GM19468 (cell line): ENCODE data around the gene RAB5B.
"Not testable (repeated sequence)": the region's sequence is repeated elsewhere in the genome, so short reads cannot be mapped to it uniquely, and the experiment has no call there.

Experiments used
- ATAC-seq: cut with Tn5 transposase; IDR thresholded peaks from one replicate; pipeline ENCODE4 v1.9.1; 2021; ENCODE audit warnings: mild to moderate bottlenecking, moderate library complexity, moderate number of reproducible peaks; ENCODE audit not compliant: unreplicated experiment; ENCODE audit errors: extremely low read depth

Gene RAB5B

DNA sequence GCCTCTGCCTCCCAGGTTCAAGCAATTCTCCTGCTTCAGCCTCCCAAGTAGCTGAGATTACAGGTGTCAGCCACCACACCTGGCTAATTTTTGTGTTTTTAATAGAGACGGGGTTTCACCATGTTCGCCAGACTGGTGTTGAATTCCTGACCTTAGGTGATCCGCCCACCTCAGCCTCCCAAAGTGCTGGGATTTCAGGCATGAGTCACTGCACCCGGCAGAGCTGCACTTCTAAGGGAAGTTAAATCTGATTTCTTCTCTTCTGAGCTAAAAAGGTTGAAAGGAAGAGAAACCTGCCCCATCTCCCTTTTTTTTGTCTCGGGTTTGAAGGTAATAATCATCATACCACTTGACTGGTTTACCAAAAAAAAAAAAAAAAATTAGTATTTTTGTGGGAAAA, 8.0 kb downstream of the RAB5B start:
- ATAC-seq, result not testable (repeated sequence)

DNA sequence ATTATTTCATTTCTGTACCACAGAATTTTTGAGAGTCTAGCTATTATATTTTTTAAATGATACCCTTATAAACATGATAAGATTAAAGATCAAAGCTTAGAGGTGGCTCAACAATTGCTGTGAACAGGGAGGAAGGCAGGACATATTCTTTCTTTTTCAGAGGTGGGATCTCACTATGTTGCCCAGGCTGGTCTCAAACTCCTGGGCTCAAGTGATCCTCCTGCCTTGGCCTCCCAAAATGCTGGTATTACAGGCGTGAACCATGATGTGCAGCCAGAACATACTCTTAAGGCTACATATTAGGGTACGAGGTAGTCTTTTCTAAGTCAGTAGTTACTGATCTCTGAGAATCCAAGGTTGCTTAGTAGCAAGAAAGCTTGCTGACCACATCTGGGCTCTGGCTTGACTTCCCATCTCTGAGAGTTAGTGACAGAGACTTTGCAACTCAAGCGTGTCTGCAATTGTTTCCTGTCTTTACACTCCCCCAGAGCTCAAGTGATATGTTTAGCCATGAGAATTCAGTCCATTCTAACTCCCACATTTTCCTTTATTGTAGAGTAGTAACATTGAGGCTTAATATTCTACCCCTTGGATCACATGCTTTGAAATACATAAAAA, 8.6 kb downstream of the RAB5B start:
- peak; percentile 63 for ATAC-seq

DNA sequence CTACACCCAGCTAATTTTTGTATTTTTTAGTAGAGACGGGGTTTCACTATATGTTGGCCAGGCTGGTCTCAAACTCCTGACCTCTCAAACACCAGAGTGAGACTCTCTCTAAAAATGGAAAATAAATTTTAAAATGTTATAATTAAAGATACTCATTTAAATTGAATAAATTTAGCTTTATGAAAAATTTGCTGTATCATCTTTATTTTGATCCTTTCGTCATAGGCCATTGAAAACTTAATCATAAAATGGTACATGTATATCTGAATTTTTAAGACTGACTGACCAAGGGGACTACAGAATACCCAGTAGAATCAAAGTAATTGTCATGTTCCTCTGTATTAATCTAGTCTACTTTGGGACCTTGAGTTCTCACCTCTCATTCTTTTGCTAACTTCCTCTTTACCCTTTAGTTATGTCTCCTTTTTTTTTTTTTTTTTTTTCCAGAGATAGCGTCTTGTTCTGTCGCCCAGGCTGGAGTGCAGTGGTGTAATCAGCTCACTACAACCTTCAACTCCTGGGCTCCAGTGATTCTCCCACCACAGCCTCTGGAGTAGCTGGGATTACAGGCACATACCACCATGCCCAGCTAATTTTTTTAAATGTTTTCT, 9.5 kb downstream of the RAB5B start:
- ATAC-seq, result no peak

DNA sequence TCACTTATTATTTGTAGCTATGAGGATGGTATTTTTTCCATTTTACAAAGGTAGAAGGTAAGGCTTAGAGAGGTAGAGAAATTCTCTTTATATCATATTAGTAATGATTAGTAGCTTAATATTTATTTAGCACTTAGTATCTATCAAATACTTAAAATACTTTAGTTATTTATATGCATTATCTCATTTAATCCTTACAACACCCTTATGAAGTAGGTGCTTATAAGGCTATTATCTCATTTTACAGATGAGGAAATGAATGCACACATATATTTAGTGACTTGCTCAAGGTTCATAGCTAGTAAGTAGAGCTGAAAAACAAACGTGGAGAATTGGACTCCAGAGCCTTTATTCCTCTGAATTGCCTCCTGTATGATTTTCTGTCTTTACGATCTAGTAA, 11.0 kb downstream of the RAB5B start:
- no peak for ATAC-seq

DNA sequence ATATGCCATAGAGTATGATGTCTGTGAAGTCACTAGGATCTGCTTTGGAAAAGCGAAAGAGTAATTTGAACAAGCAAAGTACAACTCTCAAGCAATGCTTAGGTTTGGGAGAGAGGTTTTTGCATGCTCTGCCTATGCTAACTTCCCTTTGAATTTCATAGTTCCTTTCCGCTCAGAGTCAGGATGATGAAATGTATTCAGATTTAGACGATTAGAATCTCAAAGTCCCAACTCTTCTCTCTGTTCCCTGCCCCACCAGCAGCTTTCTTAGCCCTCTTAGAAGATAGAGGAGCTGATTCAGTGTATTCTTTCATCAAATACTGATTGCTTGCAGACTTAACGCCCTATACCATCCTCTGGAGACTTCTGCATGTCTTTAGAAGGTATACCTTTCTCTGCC, 11.5 kb downstream of the RAB5B start:
- no peak for ATAC-seq

DNA sequence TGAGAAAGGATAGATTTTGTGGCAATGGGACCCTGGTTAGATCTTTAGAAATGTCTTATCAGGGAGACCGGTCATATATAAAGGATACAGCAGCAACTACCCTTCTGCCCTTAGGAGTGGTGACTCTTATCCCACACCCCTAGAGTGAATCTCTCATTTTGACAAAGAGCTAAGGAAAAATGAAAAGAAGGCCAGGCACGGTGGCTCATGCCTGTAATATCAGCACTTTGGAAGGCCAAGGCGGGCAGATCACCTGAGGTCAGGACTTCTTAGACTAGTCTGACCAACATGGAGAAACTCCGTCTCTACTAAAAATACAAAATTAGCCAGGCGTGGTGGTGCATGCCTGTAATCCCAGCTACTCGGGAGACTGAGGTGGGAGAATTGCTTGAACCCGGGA, 12.1 kb downstream of the RAB5B start:
- not testable (repeated sequence) for ATAC-seq

DNA sequence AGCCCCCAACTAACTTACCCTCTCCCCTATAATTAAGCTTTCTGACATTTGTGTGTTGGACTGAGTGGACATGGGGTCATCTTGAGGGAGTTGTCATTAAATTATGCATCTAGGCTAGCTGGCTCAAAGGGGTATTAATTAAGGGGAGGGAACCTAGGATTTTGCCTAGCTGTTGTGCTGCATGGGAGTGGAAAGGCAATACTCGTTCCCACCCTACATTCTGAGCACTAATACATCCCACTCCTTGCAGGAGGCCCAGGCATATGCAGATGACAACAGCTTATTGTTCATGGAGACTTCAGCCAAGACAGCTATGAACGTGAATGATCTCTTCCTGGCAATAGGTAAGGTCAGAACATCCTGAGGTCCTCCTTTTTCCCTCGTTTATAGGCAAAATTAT, 17.2 kb downstream of the RAB5B start:
- no peak for ATAC-seq

DNA sequence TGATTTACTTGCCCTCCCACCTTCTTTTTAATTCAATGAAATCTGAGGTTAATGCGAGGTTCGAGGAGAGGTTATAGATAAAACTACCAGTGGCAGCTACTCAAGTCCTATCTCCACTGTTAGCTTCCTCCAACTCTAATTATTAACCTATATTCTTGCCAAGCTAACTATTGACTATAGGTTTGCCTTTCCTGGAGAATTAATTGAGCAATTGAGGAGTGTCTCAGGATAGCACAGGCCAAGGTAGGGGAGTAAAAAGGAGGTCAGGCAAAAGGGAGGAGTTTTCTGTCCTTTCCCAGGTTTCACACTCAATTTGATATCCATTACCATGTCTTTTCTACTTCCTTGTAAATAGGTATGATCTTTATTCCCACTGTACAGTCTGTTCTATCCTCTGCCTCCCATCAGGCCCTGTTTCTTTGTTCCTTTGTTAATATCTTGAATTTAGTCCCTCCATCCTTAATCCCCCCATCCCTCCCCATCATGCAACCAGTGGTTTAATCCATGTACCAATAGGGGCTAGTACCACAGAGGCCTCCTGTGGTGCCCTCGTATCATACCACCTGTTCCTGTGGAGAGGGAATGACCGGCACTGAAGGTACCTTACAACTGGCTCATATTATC, 19.5 kb downstream of the RAB5B start:
- no peak for ATAC-seq

DNA sequence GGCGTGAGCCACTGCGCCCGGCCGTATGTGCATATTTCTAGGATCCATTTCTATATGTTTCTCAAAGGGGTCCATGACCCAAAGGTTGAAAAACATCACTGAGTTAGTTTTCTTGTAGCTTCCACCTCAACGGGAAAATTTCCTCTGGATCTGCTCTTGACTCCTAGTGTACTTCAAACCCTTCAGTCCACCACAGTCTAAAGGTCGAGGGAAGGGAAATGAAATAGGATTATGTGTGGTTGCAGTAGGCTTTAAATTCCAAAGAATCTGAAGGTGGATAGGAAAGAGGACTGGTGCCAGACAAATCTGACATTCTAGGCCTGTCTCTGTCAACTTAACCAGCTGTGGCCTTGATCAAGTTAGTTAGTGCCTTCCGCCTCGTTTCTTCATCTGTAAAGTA, 21.5 kb downstream of the RAB5B start:
- ATAC-seq, result no peak

DNA sequence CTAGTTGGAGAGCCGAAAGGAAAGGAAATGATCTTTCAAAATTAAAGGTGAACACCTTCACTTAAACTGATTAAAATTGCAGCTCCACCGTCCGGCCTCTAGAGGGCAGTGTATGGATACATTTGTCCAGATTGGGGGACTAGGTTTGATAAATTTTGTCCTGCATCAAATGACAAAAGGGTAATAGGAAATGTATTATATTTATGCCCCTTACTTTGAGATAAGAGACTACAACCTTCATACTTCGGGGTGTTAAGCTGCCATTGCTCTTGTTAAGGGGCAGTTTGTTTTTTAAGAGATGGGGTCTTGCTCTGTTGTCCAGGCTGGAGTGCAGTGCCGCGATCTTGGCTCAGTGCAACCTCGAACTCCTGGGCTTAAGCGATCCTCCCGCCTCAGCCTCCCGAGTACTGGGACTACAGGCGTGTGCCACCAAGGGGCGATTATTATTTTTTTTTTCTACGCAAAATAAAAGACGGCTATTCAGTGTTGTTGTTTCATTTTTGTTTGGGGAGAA, 22.4 kb downstream of the RAB5B start:
- no peak for ATAC-seq

DNA sequence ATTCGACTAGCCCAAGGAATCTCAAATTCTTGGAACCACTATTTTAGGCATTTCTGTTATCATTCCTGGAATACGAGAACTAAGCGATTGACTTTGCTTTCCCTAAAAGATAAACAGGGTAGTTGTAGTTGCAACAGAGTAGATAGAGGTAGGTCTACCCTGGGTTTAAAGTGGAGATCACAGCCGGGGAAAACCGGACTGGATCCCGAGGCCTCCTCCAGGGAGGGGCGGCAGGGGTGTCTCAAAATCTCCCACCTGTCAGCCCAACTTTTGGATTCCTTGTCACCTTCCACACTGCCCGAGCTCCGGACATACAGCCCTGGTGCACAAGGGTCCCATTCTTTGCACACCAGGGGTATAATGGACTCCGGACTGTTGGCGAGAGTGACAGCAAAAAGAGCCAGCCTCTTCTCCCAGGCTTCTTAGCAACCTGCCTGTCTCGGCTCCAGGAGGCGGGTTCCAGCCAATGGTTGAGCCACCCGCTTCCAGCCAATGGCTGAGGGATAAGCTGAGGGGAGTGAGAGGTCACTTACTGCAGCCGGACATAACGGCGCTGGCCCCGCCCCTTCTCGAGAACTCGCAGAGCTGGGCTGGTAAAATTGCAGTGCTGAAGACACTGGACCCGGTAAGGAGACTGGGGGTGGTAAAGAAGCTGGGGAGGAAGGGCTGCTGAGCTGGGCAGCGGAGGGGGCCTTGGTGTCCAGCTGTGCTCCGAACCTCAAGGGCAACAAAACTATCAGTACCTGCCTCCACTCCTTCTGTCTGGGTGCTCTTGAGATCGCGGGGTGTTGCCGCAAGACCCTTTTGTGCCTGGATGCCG, 23.0 kb downstream of the RAB5B start, which contains the start of gene SUOX:
SUOX (plus strand) TSS at position 562 of the 820 bp plus-strand sequence. CDS start 4,946 bp downstream, outside the sequence.
- peak; percentile 89 for ATAC-seq

DNA sequence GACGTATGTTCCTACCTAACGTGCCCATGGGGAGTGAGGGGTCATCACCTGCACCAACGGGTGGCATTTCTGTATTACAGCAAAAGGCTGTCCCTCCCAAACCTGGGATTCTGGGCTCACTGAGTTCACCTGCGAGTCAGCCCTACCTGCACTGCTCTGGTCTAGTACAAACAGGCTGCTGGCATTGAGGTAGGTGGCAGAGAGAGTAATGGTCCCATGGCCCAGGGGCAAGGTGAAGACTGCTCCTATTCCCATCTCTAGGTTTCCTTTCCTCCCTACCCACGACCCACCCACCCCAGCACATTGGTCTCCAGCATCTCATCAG, 23.6 kb downstream of the RAB5B start:
- no peak for ATAC-seq

DNA sequence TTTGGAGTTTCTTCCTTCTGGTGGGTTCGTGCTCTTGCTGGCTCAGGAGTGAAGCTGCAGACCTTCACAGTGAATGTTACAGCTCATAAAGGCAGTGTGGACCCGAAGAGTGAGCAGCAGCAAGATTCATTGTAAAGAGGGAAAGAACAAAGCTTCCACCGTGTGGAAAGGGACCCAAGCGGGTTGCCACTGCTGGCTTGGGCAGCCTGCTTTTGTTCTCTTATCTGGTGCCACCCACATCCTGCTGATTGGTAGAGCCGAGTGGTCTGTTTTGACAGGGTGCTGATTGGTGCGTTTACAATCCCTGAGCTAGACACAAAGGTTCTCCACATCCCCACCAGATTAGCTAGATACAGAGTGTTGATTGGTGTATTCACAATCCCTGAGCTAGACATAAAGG, 25.6 kb downstream of the RAB5B start:
- not testable (repeated sequence) for ATAC-seq

DNA sequence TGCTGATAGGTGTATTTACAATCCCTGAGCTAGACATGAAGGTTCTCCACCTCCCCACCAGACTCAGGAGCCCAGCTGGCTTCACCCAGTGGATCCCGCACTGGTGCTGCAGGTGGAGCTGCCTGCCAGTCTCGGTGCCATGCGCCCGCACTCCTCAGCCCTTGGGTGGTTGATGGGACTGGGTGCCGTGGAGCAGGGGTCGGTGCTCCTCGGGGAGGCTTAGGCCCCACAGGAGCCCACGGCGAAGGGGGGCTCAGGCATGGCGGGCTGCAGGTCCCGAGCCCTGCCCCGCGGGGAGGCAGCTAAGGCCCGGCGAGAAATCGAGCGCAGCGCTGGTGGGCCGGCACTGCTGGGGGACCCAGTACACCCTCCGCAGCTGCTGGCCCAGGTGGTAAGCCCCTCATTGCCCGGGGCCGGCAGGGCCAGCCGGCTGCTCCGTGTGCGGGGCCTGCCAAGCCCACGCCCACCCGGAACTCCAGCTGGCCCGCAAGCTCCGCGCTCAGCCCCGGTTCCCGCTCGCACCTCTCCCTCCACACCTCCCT, 26.2 kb downstream of the RAB5B start:
- not testable (repeated sequence) for ATAC-seq

DNA sequence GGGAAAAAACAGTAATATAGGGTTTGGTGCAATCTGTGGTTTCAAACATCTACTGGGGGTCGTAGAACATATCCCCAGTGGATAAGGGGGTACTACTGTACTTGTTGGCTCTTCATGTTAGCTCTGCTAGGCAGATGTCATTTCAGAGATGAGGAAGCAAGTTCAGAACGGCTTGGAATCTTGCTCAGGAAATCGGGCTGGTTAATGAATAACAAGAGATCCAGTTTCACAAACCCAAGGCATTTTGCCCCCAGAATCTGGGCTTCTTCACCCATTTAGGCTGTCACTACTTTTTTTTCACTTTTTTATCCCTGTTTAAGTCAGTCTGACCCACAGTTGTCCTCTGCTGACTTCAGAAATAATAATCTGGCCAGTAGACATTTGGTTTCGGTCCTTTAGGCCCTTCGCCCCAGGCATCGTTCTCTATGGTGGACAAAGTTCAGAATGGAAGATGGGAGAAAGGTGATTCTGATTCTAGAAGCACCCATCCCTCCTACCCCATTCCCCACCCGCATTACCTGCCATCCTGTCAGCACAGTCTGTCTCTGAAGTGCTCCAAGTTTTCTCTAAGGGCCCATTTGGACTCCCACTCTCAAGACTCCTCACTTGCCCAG, 27.7 kb downstream of the RAB5B start:
- ATAC-seq, result no peak

DNA sequence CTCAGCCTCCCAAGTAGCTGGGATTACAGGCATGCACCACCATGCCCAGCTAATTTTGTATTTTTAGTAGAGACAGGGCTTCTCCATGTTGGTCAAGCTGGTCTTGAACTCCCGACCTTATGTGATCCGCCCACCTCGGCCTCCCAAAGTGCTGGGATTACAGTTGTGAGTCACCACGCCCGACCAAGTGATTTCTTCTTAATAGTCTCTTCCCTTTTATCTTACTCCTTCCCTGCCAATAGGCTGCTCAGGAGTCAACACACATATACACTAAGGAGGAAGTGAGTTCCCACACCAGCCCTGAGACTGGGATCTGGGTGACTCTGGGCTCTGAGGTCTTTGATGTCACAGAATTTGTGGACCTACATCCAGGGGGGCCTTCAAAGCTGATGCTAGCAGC, 29.5 kb downstream of the RAB5B start:
- not testable (repeated sequence) for ATAC-seq

DNA sequence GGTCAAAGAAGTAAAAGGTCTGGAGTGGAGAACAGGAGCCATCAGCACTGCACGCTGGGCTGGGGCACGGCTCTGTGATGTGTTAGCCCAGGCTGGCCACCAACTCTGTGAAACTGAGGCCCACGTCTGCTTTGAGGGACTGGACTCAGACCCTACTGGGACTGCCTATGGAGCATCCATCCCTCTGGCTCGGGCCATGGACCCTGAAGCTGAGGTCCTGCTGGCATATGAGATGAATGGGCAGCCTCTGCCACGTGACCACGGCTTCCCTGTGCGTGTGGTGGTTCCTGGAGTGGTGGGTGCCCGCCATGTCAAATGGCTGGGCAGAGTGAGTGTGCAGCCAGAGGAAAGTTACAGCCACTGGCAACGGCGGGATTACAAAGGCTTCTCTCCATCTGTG, 30.3 kb downstream of the RAB5B start:
- ATAC-seq, result no peak

DNA sequence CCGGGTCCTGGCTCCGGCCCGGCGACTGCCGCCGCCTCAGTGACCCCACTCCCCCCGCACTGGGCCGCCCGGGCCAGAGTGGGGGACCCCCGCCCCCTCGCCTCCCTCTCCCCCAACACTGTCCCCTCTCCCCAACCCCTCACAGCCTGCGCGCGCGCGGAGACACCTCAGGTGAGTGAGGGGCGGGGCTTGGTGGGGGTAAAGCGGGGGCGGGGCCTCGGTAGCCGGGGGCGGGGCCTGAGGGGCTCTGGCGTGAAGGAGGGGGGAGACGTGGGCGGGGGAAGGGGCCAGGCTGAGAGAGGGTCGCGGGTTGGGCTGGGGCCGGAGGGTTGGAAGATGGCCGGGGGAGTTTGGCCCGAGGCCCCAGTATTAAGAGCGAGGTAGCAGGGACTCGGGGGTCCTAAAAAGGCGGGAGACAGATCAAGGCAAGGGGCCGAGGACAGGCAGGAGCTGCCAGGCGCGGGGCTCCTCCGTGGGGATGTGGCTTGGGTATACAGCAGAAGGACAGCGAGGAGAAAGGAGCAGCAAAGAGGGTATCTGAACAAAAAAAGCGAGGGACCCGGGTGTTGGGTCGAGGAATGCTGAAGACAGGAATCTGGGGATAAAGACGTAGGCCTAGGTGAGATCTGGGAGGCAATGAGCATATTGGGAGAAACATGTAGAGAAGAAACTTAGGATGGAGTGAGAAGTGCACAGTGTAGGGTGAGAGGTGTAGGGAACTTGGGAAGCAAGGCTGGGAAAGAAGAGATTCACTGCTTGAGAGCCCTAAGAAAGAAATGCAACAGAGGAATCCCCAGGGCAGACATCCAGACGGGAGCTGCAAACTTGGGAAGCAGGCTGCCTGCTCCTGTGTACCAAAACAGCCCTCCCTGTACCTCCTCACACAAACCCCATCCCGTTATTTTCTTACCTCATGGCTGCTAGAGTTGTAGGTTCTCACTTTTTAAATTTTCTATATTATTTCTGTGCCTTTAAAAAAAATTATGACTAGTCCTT, 34.0 kb downstream of the RAB5B start:
- no peak for ATAC-seq

DNA sequence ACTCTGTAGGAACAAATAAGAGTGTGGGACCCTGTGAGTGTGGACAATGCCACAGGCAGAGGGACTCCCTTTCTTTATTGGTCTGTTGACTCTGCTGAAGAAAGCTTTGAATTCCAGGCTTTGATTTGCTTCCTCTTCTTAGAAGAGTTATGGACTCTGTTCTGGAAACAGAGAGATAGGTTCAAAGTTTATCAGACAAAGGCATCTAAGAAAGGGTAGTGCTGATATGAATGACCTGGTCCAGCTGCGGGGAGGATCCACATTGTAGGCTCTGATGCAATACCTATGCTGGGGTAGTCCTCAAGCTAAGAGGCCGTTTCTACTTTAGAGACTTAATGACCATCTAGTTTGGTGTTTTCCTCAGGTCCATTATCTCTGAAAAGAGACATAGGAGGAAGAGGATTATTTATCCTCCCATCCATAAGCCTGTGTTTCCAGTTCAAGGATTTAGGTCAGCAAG, 36.3 kb downstream of the RAB5B start:
- ATAC-seq, result no peak
